ENCODE measurements around the gene CD22. TPM values are rescaled to one million over a fixed set of nuclear protein-coding genes. Genes with fewer than 3 reads are reported as not detected.

Gene CD22
- total RNA-seq, 3 donors from 2014 or later (not counting 1 experiment from before 2014, with no cell fraction given) = 4.3 to 7.0 (median 6.0) TPM

DNA sequence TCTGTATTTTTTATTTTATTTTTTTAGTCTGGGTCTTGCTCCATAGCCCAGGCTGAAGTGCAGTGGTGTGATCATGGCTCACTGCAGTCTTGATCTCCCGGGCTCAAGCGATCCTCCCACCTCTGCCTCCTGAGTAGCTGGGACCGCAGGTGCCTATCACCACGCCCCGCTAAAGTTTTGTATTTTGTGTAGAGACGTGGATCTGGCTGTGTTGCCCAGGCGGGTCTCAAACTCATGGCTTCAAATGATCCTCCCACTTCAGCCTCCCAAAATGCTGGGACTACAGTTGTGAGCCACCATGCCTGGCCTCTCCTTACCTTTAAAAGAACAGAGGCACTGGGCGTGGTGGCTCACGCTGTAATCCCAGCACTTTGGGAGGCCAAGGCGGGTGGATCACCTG, 41.3 kb upstream of the CD22 start:
- no peak overlapping the region for H3K4me3 ChIP-seq (ENCODE audit: low read length)
- no peaks in the 10 kb centered on the region for H3K27me3 ChIP-seq (ENCODE audit: control insufficient read depth, insufficient read depth, low read length)
- TF ChIP-seq, protein P1, sequence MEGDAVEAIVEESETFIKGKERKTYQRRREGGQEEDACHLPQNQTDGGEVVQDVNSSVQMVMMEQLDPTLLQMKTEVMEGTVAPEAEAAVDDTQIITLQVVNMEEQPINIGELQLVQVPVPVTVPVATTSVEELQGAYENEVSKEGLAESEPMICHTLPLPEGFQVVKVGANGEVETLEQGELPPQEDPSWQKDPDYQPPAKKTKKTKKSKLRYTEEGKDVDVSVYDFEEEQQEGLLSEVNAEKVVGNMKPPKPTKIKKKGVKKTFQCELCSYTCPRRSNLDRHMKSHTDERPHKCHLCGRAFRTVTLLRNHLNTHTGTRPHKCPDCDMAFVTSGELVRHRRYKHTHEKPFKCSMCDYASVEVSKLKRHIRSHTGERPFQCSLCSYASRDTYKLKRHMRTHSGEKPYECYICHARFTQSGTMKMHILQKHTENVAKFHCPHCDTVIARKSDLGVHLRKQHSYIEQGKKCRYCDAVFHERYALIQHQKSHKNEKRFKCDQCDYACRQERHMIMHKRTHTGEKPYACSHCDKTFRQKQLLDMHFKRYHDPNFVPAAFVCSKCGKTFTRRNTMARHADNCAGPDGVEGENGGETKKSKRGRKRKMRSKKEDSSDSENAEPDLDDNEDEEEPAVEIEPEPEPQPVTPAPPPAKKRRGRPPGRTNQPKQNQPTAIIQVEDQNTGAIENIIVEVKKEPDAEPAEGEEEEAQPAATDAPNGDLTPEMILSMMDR (IDR thresholded peaks at IDR 0.05) = no peak
- intact Hi-C loops (cut with micrococcal nuclease) = no loop called here
- Mint-ChIP-seq H3K27me3 (ENCODE audit: low read depth in 2 of 2) (peaks cover 8 to 20% of the 10 kb centered on the region in 2 donors), H3K9me3 (no peaks in the 10 kb centered on the region), H3K36me3 (no peaks in the 10 kb centered on the region), H3K27ac (no peak overlapping the region), H3K4me3 (no peak overlapping the region), H3K4me1 (no peaks in the 10 kb centered on the region)
- H3K36me3 ChIP-seq (ENCODE audit: control insufficient read depth, insufficient read depth, low read length) = no peaks in the 10 kb centered on the region
- H3K9me3 ChIP-seq (ENCODE audit: control insufficient read depth, insufficient read depth, low read length) = no peaks in the 10 kb centered on the region
- ATAC-seq (no peak), DNase-seq (no peak)
- peaks cover 1% of the 10 kb centered on the region for H3K4me1 ChIP-seq (ENCODE audit: control insufficient read depth, insufficient read depth, low read length)
- 98% methylated on average over 10 of the region's 10 CpGs for WGBS (ENCODE audit: insufficient coverage)
- H3K27ac ChIP-seq (ENCODE audit: low read length) = no peak overlapping the region

DNA sequence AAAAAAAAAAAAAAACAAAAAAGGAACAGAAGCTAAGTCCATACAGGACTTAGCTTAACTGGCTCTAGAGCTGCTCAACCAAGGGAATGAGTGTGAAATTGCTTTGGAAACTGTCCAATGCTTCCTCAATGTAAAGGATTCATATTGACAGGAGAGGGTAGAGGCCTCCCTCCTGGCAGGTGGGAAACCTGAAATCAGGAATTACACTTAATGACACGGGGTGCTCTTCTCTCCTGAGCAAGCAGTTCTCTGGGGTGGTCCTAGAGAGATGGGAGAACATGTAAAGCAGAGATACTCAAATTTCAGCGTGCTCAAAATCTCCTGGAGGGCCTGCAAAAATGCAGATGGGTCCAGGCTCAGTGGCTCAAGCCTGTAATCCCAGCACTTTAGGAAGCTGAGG, 40.7 kb upstream of the CD22 start:
- TF ChIP-seq, protein P1 (IDR thresholded peaks at IDR 0.05) = no peak
- Mint-ChIP-seq H3K36me3 (no peaks in the 10 kb centered on the region), H3K27ac (no peak overlapping the region), H3K9me3 (no peaks in the 10 kb centered on the region), H3K27me3 (ENCODE audit: low read depth in 2 of 2) (peaks cover 2 to 13% of the 10 kb centered on the region in 2 donors), H3K4me1 (no peaks in the 10 kb centered on the region), H3K4me3 (no peak overlapping the region)
- 88% methylated on average over 2 of the region's 2 CpGs for WGBS (ENCODE audit: insufficient coverage)
- ATAC-seq (no peak), DNase-seq (no peak)
- Histone ChIP-seq H3K9me3 (ENCODE audit: control insufficient read depth, insufficient read depth, low read length) (no peaks in the 10 kb centered on the region), H3K4me3 (ENCODE audit: low read length) (no peak overlapping the region), H3K27ac (ENCODE audit: low read length) (no peak overlapping the region), H3K4me1 (ENCODE audit: control insufficient read depth, insufficient read depth, low read length) (no peaks in the 10 kb centered on the region), H3K27me3 (ENCODE audit: control insufficient read depth, insufficient read depth, low read length) (no peaks in the 10 kb centered on the region), H3K36me3 (ENCODE audit: control insufficient read depth, insufficient read depth, low read length) (no peaks in the 10 kb centered on the region)
- intact Hi-C loops (cut with micrococcal nuclease) = no loop called here

DNA sequence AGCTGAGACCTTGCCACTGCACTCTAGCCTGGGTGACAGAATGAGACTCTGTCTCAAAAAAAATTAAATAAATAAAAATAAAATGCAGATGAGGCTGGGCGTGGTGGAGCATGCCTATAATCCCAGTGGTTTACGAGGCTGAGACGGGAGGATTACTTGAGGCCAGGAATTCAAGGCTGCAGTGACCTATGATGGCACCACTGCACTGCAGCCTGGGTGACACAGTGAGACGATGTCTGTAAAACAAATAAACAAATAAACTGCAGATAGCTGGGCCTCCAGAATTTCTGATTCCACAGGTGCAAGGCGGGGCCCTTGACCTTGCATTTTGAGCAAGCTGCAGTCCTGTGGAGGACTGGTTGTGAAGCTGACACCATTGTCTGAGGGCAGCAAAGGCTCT, 40.1 kb upstream of the CD22 start:
- no peak overlapping the region for H3K27ac ChIP-seq (ENCODE audit: low read length)
- no peaks in the 10 kb centered on the region for H3K4me1 Mint-ChIP-seq
- DNase-seq = no peak
- H3K27ac Mint-ChIP-seq = no peak overlapping the region
- H3K36me3 Mint-ChIP-seq = no peaks in the 10 kb centered on the region
- no peak overlapping the region for H3K4me3 Mint-ChIP-seq
- peaks cover 0 to 11% of the 10 kb centered on the region in 2 donors for H3K27me3 Mint-ChIP-seq (ENCODE audit: low read depth in 2 of 2)
- no peaks in the 10 kb centered on the region for H3K36me3 ChIP-seq (ENCODE audit: control insufficient read depth, insufficient read depth, low read length)
- WGBS (ENCODE audit: insufficient coverage) = 94% methylated on average over 5 of the region's 5 CpGs
- TF ChIP-seq, protein P1 (IDR thresholded peaks at IDR 0.05) = no peak
- H3K4me1 ChIP-seq (ENCODE audit: control insufficient read depth, insufficient read depth, low read length) = no peaks in the 10 kb centered on the region
- H3K9me3 ChIP-seq (ENCODE audit: control insufficient read depth, insufficient read depth, low read length) = no peaks in the 10 kb centered on the region
- no peak for ATAC-seq
- intact Hi-C loops (cut with micrococcal nuclease) = no loop called here
- H3K9me3 Mint-ChIP-seq = no peaks in the 10 kb centered on the region
- H3K27me3 ChIP-seq (ENCODE audit: control insufficient read depth, insufficient read depth, low read length) = no peaks in the 10 kb centered on the region
- no peak overlapping the region for H3K4me3 ChIP-seq (ENCODE audit: low read length)

GRCh38 chr19:35290381-35291127, 38.4 kb upstream of the CD22 start:
- Histone ChIP-seq H3K27ac (ENCODE audit: low read length) (no peak overlapping the region), H3K4me1 (ENCODE audit: control insufficient read depth, insufficient read depth, low read length) (peaks cover 4% of the 10 kb centered on the region), H3K4me3 (ENCODE audit: low read length) (no peak overlapping the region), H3K27me3 (ENCODE audit: control insufficient read depth, insufficient read depth, low read length) (no peaks in the 10 kb centered on the region), H3K9me3 (ENCODE audit: control insufficient read depth, insufficient read depth, low read length) (no peaks in the 10 kb centered on the region), H3K36me3 (ENCODE audit: control insufficient read depth, insufficient read depth, low read length) (no peaks in the 10 kb centered on the region)
- Mint-ChIP-seq H3K4me3 (no peak overlapping the region), H3K9me3 (no peaks in the 10 kb centered on the region), H3K4me1 (no peaks in the 10 kb centered on the region), H3K36me3 (no peaks in the 10 kb centered on the region), H3K27ac (no peak overlapping the region), H3K27me3 (ENCODE audit: low read depth in 2 of 2) (no peaks in the 10 kb centered on the region)
- TF ChIP-seq, protein P1 (IDR thresholded peaks at IDR 0.05) = no peak
- no peak for DNase-seq
- ATAC-seq = no peak
- intact Hi-C loops (cut with micrococcal nuclease) = no loop called here
- WGBS (ENCODE audit: insufficient coverage) = 89% methylated on average over 16 of the region's 20 CpGs
